Right atrium auricular region (tissue), 2 donors: ENCODE measurements around the gene RRP8. TPM values are rescaled to one million over a fixed set of nuclear protein-coding genes. Genes with fewer than 3 reads are reported as not detected.
A peak's percentile ranks its signal among the peaks of the same experiment; 100 is the strongest.

ENCODE experiments used
- DNase-seq: peaks from one replicate; pipeline ENCODE4 v3.0.0-alpha.2; 2019; ENCODE audit warnings: low spot score
- H3K27ac ChIP-seq, 2 donors: fragments of 200-600 bp; sonication (generic); 1 replicate in 1 of 2; 2 replicates in 1 of 2; pipeline ENCODE4 v1.5.1; 2016 to 2019
- H3K27me3 ChIP-seq, 2 donors: fragments of 200-600 bp; sonication (generic); one replicate each; pipeline versions ENCODE4 v1.5.1 to v1.6.0; 2017 to 2019
- H3K36me3 ChIP-seq: fragments of 200-600 bp; sonication (generic); one replicate; pipeline ENCODE4 v1.5.1; 2016
- H3K4me1 ChIP-seq, 2 donors: fragments of 200-600 bp; sonication (generic); one replicate each; pipeline versions ENCODE4 v1.5.1 to v1.6.0; 2017 to 2019
- H3K4me3 ChIP-seq, 2 donors: fragments of 200-600 bp; sonication (generic); 1 replicate in 1 of 2; 2 replicates in 1 of 2; pipeline ENCODE4 v1.5.1; 2017 to 2019; ENCODE audit warnings: mild to moderate bottlenecking in 1 of 2, moderate library complexity in 1 of 2
- H3K9me3 ChIP-seq, 2 donors: fragments of 200-600 bp; sonication (generic); one replicate each; pipeline ENCODE4 v1.5.1; 2019
- CTCF ChIP-seq, 2 donors: fragments of 200-600 bp; sonication (generic); IDR thresholded peaks; one replicate each; pipeline ENCODE4 v1.5.1; 2019; ENCODE audit warnings: antibody characterized with exemption in 2 of 2
- total RNA-seq, 2 donors: library from RNA; depleted of rRNA; stranded (reverse); fragments of >200 nt; gene quantifications; one replicate each; pipeline ENCODE4 v1.1.0, GENCODE V29; 2016

RRP8 gene
- total RNA-seq, 2 donors from 2014 or later: 9.7 to 12.2 TPM

GRCh38 chr11:6648501-6648900 lies 45.1 kb upstream of the RRP8 start:
- peaks cover 0 to 37% of the 10 kb centered on the region in 2 donors for H3K4me1 ChIP-seq
- H3K9me3 ChIP-seq: no peaks in the 10 kb centered on the region
- peak; percentile 54 for DNase-seq
- no peak overlapping the region for H3K4me3 ChIP-seq
- H3K27me3 ChIP-seq: no peaks in the 10 kb centered on the region
- H3K27ac ChIP-seq: no peak overlapping the region
- no peaks in the 10 kb centered on the region for H3K36me3 ChIP-seq
- TF ChIP-seq CTCF (IDR thresholded peaks at IDR 0.05): no peak

- Histone ChIP-seq H3K4me1 (peaks cover 0 to 37% of the 10 kb centered on the region in 2 donors), H3K36me3 (no peaks in the 10 kb centered on the region), H3K27me3 (no peaks in the 10 kb centered on the region), H3K4me3 (no peak overlapping the region), H3K9me3 (no peaks in the 10 kb centered on the region), H3K27ac (peak overlapping the region; percentile 76 to 80)
- DNase-seq: peak; percentile 55
- no peak for TF ChIP-seq CTCF (IDR thresholded peaks at IDR 0.05)
Measured at GRCh38 chr11:6647836-6648235, 44.4 kb upstream of the RRP8 start.

GRCh38 chr11:6646918-6647679 lies 43.7 kb upstream of the RRP8 start:
- Histone ChIP-seq H3K4me1 (peaks cover 0 to 37% of the 10 kb centered on the region in 2 donors), H3K36me3 (no peaks in the 10 kb centered on the region), H3K27me3 (no peaks in the 10 kb centered on the region), H3K4me3 (no peak overlapping the region), H3K9me3 (no peaks in the 10 kb centered on the region), H3K27ac (peak overlapping the region; percentile 76 to 80)
- peak; percentile 61 for DNase-seq
- TF ChIP-seq CTCF (IDR thresholded peaks at IDR 0.05): no peak

DNA sequence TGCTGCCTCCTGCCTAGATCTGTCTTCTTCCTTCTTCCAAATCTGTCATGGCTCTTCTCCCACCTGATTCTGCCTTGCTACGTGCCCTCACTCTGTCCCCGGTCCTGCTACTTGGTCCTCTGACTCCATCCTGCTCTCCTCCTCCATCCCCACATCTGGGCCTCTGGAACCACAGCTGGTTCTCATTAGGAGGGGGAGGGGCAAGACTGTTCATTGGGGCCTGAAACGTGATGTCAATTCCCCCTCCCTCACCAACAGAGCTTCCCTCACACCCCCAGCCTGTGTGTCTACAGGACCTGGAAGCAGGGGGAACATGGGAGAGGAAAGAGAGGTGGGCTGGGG lies 43.1 kb upstream of the RRP8 start:
- no peak for TF ChIP-seq CTCF (IDR thresholded peaks at IDR 0.05)
- peak; percentile 60 for DNase-seq
- Histone ChIP-seq H3K27ac (peak overlapping the region; percentile 76 to 80), H3K36me3 (no peaks in the 10 kb centered on the region), H3K9me3 (no peaks in the 10 kb centered on the region), H3K4me1 (peaks cover 0 to 37% of the 10 kb centered on the region in 2 donors), H3K27me3 (no peaks in the 10 kb centered on the region), H3K4me3 (peak overlapping the region in 1 of 2 donors; percentile 3)

DNA sequence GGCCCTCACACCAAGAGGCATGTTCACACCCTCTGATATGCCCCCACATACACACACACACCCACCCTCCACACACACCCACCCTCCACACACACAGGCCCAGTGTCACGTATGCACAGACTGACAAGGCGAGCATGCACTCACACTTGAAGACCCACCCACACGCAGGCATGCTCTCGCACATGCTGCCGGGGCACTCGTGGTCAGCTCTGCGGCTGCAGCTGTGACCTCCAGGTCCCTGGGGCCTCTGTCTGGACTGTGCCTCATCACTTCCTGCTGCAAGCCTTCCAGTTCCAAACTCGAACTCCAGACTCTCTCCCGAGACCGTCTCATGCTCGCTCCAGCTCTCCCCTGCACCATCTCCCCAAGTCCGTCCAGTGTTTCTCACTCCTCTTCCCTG lies 42.7 kb upstream of the RRP8 start:
- H3K4me1 ChIP-seq: peaks cover 0 to 37% of the 10 kb centered on the region in 2 donors
- H3K27ac ChIP-seq: peak overlapping the region; percentile 76 to 80
- peak overlapping the region in 1 of 2 donors; percentile 3 for H3K4me3 ChIP-seq
- H3K27me3 ChIP-seq: no peaks in the 10 kb centered on the region
- no peaks in the 10 kb centered on the region for H3K9me3 ChIP-seq
- H3K36me3 ChIP-seq: peaks cover 3% of the 10 kb centered on the region
- peak; percentile 71 for DNase-seq
- no peak for TF ChIP-seq CTCF (IDR thresholded peaks at IDR 0.05)

GRCh38 chr11:6642957-6643356 lies 39.5 kb upstream of the RRP8 start:
- no peak overlapping the region for H3K4me3 ChIP-seq
- no peaks in the 10 kb centered on the region for H3K9me3 ChIP-seq
- peaks cover 0 to 44% of the 10 kb centered on the region in 2 donors for H3K4me1 ChIP-seq
- DNase-seq: no peak
- peaks cover 17% of the 10 kb centered on the region for H3K36me3 ChIP-seq
- no peaks in the 10 kb centered on the region for H3K27me3 ChIP-seq
- H3K27ac ChIP-seq: no peak overlapping the region
- TF ChIP-seq CTCF (IDR thresholded peaks at IDR 0.05): no peak
